Loucy (cell line): ENCODE results near the gene EMP1.

Experiments used
- H2AFZ ChIP-seq: fragments of 200-600 bp; sonication (generic); 2 replicates; pipeline ENCODE4 v1.6.0; 2016; ENCODE audit warnings: antibody characterized with exemption, mild to moderate bottlenecking, low read length, moderate library complexity
- H3F3A ChIP-seq: fragments of 200-600 bp; 2 replicates; pipeline ENCODE4 v1.6.0; 2016; ENCODE audit warnings: antibody characterized with exemption, low read depth, mild to moderate bottlenecking
- H3K27me3 ChIP-seq: fragments of 200-600 bp; sonication (generic); 2 replicates; pipeline ENCODE4 v1.6.1; 2014; ENCODE audit warnings: low read length, mild to moderate bottlenecking; ENCODE audit not compliant: insufficient read depth, poor library complexity, severe bottlenecking
- H3K36me3 ChIP-seq: fragments of 200-600 bp; sonication (generic); 2 replicates; pipeline ENCODE4 v1.6.1; 2016; ENCODE audit warnings: low read length; ENCODE audit not compliant: insufficient read depth
- H3K4me1 ChIP-seq: fragments of 200-600 bp; sonication (generic); 2 replicates; pipeline ENCODE4 v1.5.1; 2014; ENCODE audit warnings: low read length, mild to moderate bottlenecking; ENCODE audit not compliant: insufficient read depth, poor library complexity, severe bottlenecking
- H3K4me2 ChIP-seq: fragments of 200-600 bp; sonication (generic); 2 replicates; pipeline ENCODE4 v1.6.0; 2014; ENCODE audit warnings: antibody characterized with exemption, low read length, low read depth, mild to moderate bottlenecking; ENCODE audit not compliant: poor library complexity, severe bottlenecking
- H3K4me3 ChIP-seq: fragments of 200-600 bp; sonication (generic); 2 replicates; pipeline ENCODE4 v1.5.1; 2014; ENCODE audit warnings: low read length, mild to moderate bottlenecking, mixed read lengths; ENCODE audit not compliant: poor library complexity, severe bottlenecking
- H3K79me2 ChIP-seq: fragments of 200-600 bp; sonication (generic); 2 replicates; pipeline ENCODE4 v1.6.1; 2014; ENCODE audit warnings: low read length; ENCODE audit not compliant: insufficient read depth
- H3K9ac ChIP-seq: fragments of 200-600 bp; sonication (generic); 2 replicates; pipeline ENCODE4 v1.6.0; 2014; ENCODE audit warnings: mild to moderate bottlenecking, low read depth, low read length, moderate library complexity; ENCODE audit not compliant: poor library complexity, severe bottlenecking
- H3K9me2 ChIP-seq: fragments of 200-600 bp; sonication (generic); replicated peaks from 2 replicates; pipeline ENCODE4 v1.6.1; 2016; ENCODE audit warnings: low read depth, low read length, mixed read lengths
- H3K9me3 ChIP-seq: fragments of 200-600 bp; sonication (generic); 2 replicates; pipeline ENCODE4 v1.6.1; 2014; ENCODE audit warnings: mild to moderate bottlenecking, antibody characterized with exemption, low read length, low read depth; ENCODE audit not compliant: insufficient read depth
- H4K20me1 ChIP-seq: fragments of 200-600 bp; sonication (generic); 2 replicates; pipeline ENCODE4 v1.6.0; 2014; ENCODE audit warnings: antibody characterized with exemption, low read length, mild to moderate bottlenecking; ENCODE audit not compliant: insufficient read depth, poor library complexity, severe bottlenecking
- EZH2phosphoT487 ChIP-seq: fragments of 200-600 bp; IDR thresholded peaks from 2 replicates; pipeline ENCODE4 v1.6.1; 2018; ENCODE audit warnings: antibody characterized with exemption, mild to moderate bottlenecking, moderate library complexity, borderline replicate concordance
- TF ChIP-seq, protein P1 (sequence below): fragments of 200-600 bp; sonication (generic); conservative IDR thresholded peaks from 2 replicates; pipeline ENCODE4 v1.5.1; 2014; ENCODE audit warnings: mild to moderate bottlenecking, antibody characterized with exemption, low read length

The EMP1 gene, protein sequence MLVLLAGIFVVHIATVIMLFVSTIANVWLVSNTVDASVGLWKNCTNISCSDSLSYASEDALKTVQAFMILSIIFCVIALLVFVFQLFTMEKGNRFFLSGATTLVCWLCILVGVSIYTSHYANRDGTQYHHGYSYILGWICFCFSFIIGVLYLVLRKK

DNA sequence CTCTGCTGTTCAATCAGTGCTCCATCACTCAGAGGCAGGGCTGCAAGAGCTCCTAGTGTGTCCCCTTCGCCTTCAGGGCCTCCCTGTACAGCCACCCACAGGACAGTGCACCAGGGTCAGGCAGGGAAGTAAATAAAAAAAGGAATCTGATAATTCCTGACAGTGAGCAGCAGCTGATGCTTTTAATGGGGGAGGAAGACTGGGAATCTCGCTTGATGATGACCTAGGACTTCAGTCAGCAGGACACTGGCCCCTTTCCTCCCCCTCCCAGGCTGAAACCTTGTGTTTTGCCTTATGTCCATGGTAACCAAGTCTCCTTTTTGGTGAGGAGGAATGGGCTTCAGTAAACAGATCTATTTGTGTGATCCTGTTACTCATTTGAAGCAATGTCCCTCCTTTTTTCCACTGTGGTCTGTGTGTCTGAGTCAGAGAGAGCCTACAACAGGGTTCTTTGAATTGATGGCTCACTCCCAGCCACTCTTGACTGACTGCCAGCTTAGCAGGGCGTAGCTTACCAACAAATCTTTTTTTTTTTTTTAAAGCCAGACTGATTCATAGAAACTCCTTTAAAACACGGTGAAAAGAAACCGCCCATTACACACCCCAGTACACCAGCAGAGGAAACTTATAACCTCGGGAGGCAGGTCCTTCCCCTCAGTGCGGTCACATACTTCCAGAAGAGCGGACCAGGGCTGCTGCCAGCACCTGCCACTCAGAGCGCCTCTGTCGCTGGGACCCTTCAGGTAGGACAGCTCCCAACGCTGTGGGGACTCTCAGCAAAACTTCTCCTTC is at the start of gene EMP1:
Gene EMP1, plus strand, starts transcription at position 597 of the 792 bp plus-strand sequence. CDS start 14,785 bp downstream, outside the sequence.
- Histone ChIP-seq H3K4me1 (peaks cover 67% of the 10 kb centered on the region), H3K4me3 (peak within 1 kb of the TSS; percentile 75), H3F3A (0 out of 2 replicates have a peak, but pooled peaks cover 6% of the 10 kb centered on the region)

DNA sequence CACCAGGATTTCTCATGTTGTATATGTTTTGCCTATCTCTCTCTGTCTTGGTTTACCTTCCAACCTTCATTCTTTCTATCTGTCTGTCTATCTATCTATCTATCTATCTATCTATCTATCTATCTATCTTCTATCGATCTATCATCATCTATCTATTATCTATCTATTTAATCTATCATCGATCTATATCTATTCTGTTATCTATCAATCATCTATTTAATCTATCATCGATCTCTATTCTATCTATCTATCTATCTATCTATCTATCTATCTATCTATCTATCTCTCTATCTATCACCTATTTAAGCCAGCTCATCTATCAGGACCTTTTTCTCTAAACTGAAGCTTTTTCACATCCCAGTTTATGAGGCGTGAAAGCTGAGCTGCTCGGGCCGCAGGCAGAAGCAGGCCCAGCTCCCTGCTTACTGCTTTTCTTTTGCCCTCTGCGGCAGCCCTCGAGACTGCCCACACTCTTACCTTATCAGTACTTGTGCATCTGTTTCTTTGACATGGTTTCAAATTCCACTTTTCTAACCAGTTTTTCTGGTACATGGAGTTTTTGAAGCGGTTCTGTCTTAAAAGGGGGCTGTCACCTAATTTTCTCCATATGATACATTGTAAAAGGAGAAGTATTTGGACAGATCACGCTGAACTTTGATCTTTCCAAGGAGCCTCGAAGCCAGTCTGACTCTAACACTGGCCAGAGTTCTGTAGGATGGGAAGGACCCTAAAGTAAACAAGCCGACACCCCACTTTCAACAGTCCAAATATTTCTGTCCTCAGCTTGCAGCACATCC is 48.6 kb upstream of the EMP1 start:
- peaks cover 60% of the 10 kb centered on the region for H3K4me1 ChIP-seq
- H3K27me3 ChIP-seq = no peaks in the 10 kb centered on the region
- H3K9me2 ChIP-seq = no peaks in the 10 kb centered on the region
- H3K9ac ChIP-seq = peak overlapping the region; percentile 56
- H4K20me1 ChIP-seq = no peaks in the 10 kb centered on the region
- TF ChIP-seq EZH2phosphoT487 = no peak
- TF ChIP-seq, protein P1, sequence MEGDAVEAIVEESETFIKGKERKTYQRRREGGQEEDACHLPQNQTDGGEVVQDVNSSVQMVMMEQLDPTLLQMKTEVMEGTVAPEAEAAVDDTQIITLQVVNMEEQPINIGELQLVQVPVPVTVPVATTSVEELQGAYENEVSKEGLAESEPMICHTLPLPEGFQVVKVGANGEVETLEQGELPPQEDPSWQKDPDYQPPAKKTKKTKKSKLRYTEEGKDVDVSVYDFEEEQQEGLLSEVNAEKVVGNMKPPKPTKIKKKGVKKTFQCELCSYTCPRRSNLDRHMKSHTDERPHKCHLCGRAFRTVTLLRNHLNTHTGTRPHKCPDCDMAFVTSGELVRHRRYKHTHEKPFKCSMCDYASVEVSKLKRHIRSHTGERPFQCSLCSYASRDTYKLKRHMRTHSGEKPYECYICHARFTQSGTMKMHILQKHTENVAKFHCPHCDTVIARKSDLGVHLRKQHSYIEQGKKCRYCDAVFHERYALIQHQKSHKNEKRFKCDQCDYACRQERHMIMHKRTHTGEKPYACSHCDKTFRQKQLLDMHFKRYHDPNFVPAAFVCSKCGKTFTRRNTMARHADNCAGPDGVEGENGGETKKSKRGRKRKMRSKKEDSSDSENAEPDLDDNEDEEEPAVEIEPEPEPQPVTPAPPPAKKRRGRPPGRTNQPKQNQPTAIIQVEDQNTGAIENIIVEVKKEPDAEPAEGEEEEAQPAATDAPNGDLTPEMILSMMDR = no peak
- H3K36me3 ChIP-seq = no peaks in the 10 kb centered on the region
- peak overlapping the region; percentile 60 for H3K4me2 ChIP-seq
- no peak overlapping the region for H2AFZ ChIP-seq
- H3K4me3 ChIP-seq = peak overlapping the region; percentile 49
- H3F3A ChIP-seq = peaks cover 7% of the 10 kb centered on the region; the same call in 1 of the 2 replicates
- H3K79me2 ChIP-seq = no peaks in the 10 kb centered on the region
- H3K9me3 ChIP-seq = no peaks in the 10 kb centered on the region

More for the DNA sequence above, at the start of gene EMP1:
- Histone ChIP-seq H2AFZ (0 out of 2 replicates have a peak within 1 kb of the TSS, but pooled peaks have one; percentile 4), H3K27me3 (no peaks in the 10 kb centered on the region), H4K20me1 (no peaks in the 10 kb centered on the region), H3K36me3 (no peaks in the 10 kb centered on the region), H3K9me2 (no peaks in the 10 kb centered on the region), H3K79me2 (peaks cover 29% of the 10 kb centered on the region), H3K4me2 (peak within 1 kb of the TSS; percentile 86), H3K9ac (peak within 1 kb of the TSS; percentile 69), H3K9me3 (no peaks in the 10 kb centered on the region)
- TF ChIP-seq, protein P1 = no peak
- TF ChIP-seq EZH2phosphoT487 = no peak

DNA sequence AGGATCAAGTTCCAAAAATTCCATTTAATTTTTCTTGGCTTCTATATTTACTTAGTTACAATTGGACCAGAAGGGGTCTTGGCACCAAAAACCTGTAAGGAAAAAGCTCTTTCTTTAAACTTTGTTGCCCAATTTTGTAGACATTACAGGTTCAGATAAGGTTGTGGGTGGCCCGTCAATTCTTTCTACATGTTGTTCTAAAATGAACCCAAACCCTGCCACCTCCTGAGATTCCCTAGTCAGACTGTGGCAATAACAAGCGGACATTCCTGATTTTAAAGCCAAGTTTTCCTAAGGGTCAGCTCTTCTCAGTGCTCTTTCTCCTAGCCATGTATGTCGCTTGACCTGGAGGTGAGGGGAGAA is 48.1 kb upstream of the EMP1 start:
- Histone ChIP-seq H3K79me2 (no peaks in the 10 kb centered on the region), H4K20me1 (no peaks in the 10 kb centered on the region), H3K27me3 (no peaks in the 10 kb centered on the region), H3K9ac (peak overlapping the region; percentile 56), H3K4me1 (peaks cover 55% of the 10 kb centered on the region), H3K36me3 (no peaks in the 10 kb centered on the region), H3K9me2 (no peaks in the 10 kb centered on the region), H3K9me3 (no peaks in the 10 kb centered on the region), H3K4me2 (peak overlapping the region; percentile 60), H3K4me3 (peak overlapping the region; percentile 49), H2AFZ (no peak overlapping the region), H3F3A (peaks cover 7% of the 10 kb centered on the region; the same call in 1 of the 2 replicates)
- TF ChIP-seq, protein P1 = no peak
- no peak for TF ChIP-seq EZH2phosphoT487
